Measurements from ENCODE around the gene AKR1C1.
"Not testable (repeated sequence)": the region's sequence is repeated elsewhere in the genome, so short reads cannot be mapped to it uniquely, and the experiment has no call there.

The AKR1C1 gene

GRCh38 chr10:4967189-4967588 lies 4.0 kb downstream of the AKR1C1 start:
- H3K4me3 ChIP-seq (ENCODE audit: low read depth, low read length) = not testable (repeated sequence)

DNA sequence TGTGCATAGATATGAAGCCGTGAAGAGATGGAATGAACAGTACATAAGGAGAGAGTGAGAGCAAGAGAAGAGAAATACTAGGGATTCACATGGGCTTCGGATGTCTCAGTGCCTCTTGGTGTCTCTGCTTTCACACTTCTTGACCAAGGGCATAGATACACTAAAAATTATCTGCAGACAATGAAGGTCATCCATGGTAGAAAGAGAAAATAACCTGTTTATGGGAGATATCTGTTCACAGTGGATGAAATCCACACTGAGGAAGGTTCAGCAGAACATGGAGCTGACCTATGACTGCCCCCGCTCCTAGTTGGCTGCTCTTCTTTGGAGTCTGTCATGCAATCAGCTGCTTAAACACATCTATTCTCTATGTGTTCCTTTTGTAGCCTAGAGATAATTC lies 6.1 kb downstream of the AKR1C1 start:
- H3K4me3 ChIP-seq (ENCODE audit: low read depth, low read length) = not testable (repeated sequence)

DNA sequence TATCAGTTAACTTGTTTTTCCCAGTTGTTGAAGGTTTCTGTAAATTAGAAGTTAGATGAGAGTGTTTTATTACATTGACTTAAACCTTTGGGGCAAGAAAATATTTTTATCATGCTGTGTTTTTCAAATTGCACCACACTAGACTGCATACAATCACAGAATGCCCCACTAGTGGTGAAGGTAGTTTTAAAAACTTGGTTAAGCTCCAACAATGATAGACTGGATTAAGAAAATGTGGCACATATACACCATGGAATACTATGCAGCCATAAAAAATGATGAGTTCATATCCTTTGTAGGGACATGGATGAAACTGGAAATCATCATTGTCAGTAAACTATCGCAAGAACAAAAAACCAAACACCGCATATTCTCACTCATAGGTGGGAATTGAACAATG lies 7.1 kb downstream of the AKR1C1 start:
- not testable (repeated sequence) for H3K4me3 ChIP-seq (ENCODE audit: low read depth, low read length)

GRCh38 chr10:4972369-4973142 lies 9.3 kb downstream of the AKR1C1 start:
- not testable (repeated sequence) for H3K4me3 ChIP-seq (ENCODE audit: low read depth, low read length)

GRCh38 chr10:4973294-4973693 lies 10.1 kb downstream of the AKR1C1 start:
- not testable (repeated sequence) for H3K4me3 ChIP-seq (ENCODE audit: low read depth, low read length)

- not testable (repeated sequence) for H3K4me3 ChIP-seq (ENCODE audit: low read depth, low read length)
Observed at GRCh38 chr10:4974400-4974799, 11.2 kb downstream of the AKR1C1 start.

GRCh38 chr10:4977025-4977424 lies 13.8 kb downstream of the AKR1C1 start:
- H3K4me3 ChIP-seq (ENCODE audit: low read depth, low read length) = no peak overlapping the region
- TF ChIP-seq, protein P1, sequence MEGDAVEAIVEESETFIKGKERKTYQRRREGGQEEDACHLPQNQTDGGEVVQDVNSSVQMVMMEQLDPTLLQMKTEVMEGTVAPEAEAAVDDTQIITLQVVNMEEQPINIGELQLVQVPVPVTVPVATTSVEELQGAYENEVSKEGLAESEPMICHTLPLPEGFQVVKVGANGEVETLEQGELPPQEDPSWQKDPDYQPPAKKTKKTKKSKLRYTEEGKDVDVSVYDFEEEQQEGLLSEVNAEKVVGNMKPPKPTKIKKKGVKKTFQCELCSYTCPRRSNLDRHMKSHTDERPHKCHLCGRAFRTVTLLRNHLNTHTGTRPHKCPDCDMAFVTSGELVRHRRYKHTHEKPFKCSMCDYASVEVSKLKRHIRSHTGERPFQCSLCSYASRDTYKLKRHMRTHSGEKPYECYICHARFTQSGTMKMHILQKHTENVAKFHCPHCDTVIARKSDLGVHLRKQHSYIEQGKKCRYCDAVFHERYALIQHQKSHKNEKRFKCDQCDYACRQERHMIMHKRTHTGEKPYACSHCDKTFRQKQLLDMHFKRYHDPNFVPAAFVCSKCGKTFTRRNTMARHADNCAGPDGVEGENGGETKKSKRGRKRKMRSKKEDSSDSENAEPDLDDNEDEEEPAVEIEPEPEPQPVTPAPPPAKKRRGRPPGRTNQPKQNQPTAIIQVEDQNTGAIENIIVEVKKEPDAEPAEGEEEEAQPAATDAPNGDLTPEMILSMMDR (IDR thresholded peaks at IDR 0.05; ENCODE audit: borderline replicate concordance, insufficient read depth, low read depth, low read length) = no peak

DNA sequence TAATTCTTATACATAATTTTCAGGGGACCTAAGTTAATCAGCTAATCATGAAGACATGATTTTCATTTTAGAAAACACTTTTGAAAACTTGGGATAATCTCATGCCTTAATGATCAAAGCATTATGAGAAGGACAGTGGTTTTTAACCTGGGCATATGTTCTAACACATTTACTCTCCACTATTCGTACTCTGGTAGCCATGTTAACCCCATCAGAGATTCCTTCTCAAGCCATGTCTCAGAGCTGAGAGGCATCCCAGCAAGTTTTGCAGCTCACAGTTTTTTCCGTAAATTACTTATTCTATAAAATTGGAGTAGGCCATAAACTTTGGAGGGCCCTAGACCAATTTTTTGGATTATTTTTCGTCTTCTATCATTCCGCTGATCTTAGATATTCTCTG lies 15.7 kb downstream of the AKR1C1 start:
- TF ChIP-seq, protein P1 (IDR thresholded peaks at IDR 0.05; ENCODE audit: borderline replicate concordance, insufficient read depth, low read depth, low read length) = no peak
- no peak overlapping the region for H3K4me3 ChIP-seq (ENCODE audit: low read depth, low read length)

DNA sequence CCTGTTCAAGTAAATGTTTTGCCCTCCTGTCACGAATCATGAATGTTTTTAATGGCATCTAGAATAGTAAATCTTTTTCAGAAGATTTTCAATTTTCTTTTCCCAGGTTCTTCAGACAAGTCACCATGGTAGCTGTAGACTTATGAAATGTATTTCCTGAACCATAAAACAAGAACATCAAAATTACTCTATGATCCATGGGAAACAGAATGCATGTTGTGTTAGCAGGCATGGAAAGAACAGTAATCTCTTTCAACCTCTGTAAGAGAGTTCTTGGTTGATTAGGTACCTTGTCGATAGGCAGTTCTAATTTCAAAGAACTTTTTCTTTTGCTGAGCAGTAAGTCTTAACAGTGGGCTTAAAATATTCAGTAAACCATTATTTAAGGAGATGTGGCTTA lies 17.6 kb downstream of the AKR1C1 start:
- no peak overlapping the region for H3K4me3 ChIP-seq (ENCODE audit: low read depth, low read length)
- TF ChIP-seq, protein P1 (IDR thresholded peaks at IDR 0.05; ENCODE audit: borderline replicate concordance, insufficient read depth, low read depth, low read length) = no peak

GRCh38 chr10:4981722-4982471 lies 18.7 kb downstream of the AKR1C1 start:
- no peak overlapping the region for H3K4me3 ChIP-seq (ENCODE audit: low read depth, low read length)

More at GRCh38 chr10:4981722-4982471, 18.7 kb downstream of the AKR1C1 start:
- TF ChIP-seq, protein P1 (IDR thresholded peaks at IDR 0.05; ENCODE audit: borderline replicate concordance, insufficient read depth, low read depth, low read length) = peak; percentile 47; the same call in 1 of the 2 replicates
